Measurements from ENCODE around the gene SCPEP1.

Gene SCPEP1

DNA sequence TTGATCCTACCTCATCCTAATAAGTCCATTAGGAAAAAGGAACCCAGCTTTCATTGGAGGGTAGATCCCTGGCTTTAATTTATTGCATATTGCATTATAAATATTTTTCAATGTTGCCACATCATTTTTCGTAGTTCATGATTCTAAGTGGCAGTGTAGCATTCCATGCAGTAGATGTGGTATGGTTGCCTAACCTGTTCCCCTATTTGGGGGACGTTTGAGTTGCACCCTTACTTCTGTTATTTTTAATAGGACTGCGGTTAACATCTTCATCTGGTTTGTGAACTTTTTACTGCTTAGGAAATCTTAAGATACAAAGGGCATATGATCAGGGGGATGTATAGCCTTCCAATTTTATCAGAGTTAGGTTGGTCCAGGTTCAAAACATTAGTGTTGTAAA is 5.4 kb downstream of the SCPEP1 start:
- H3K4me1 ChIP-seq (ENCODE audit: control insufficient read depth, insufficient read depth, low read length): peaks cover 9% of the 10 kb centered on the region
- H3K36me3 ChIP-seq (ENCODE audit: insufficient read depth, low read length): peaks cover 10% of the 10 kb centered on the region
- H3K4me2 ChIP-seq (ENCODE audit: low read length): no peak overlapping the region
- H3K9me3 ChIP-seq (replicated peaks; ENCODE audit: low read length): no peaks in the 10 kb centered on the region
- H3K4me3 ChIP-seq (ENCODE audit: low read length): no peak overlapping the region
- H3K27me3 ChIP-seq (ENCODE audit: control insufficient read depth, insufficient read depth, low read length): no peaks in the 10 kb centered on the region
- no peak overlapping the region for H3K9ac ChIP-seq (ENCODE audit: low read depth, low read length)

DNA sequence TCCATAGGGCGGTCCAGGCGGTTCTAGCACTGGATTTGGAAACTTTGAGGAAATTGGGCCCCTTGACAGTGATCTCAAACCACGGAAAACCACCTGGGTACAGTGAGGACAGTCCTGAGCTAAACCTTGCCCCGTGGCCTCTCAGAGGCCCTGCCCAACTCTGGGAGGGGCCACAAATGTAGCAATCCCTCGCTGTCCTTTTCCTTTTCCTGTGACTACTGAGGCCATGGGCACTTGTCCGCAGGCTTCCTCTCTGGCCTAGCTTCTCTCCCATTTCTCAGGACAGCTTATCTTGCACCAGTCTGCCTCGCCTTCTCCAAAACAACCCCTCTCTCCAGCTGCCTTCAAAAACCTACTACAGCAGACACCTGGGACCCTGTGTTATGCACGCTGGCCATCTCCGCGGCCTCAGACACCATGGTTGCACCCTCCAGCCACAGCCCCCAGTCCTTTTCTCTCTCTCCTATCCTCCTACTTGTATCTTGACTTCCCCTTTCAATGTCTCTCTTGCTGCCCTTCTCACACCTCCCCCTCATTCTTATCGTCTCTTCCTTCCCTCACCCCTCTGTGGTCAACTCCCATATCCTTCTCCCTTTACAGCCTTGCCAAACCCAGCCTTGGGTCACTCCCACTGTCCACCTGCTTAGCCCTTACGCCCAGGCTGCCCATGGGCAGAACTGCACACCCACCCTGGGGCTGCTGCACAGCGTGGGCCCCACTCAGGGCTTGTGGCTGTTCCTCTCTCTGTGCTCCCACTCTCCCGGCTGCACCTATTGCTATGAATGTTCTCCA is 7.6 kb downstream of the SCPEP1 start:
- no peaks in the 10 kb centered on the region for H3K9me3 ChIP-seq (replicated peaks; ENCODE audit: low read length)
- no peaks in the 10 kb centered on the region for H3K27me3 ChIP-seq (ENCODE audit: control insufficient read depth, insufficient read depth, low read length)
- H3K4me2 ChIP-seq (ENCODE audit: low read length): no peak overlapping the region
- H3K4me3 ChIP-seq (ENCODE audit: low read length): no peak overlapping the region
- peaks cover 15% of the 10 kb centered on the region for H3K36me3 ChIP-seq (ENCODE audit: insufficient read depth, low read length)
- no peak overlapping the region for H3K9ac ChIP-seq (ENCODE audit: low read depth, low read length)
- no peaks in the 10 kb centered on the region for H3K4me1 ChIP-seq (ENCODE audit: control insufficient read depth, insufficient read depth, low read length)

DNA sequence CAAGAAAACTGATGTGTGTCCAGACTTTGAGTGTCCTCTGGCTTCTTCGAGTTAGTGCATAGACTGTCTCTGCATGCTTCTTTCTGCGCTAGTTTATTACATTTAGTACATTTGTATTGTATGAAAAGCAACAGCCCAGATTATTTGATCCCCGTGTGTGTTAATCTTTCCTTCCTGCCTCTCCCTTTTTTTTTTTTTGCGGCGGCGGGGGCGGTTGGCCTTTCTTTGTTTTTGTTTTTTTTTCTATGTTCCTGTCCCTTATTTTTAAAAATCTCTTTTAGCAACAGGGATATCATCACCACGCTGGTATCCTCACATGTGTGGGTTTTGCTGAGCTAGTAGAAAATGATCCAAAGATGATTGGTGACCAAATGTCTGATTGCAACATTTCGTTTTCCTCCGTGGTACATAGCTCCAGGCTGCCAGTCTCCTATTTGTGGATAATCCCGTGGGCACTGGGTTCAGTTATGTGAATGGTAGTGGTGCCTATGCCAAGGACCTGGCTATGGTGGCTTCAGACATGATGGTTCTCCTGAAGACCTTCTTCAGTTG is 9.4 kb downstream of the SCPEP1 start:
- Histone ChIP-seq H3K9me3 (replicated peaks; ENCODE audit: low read length) (no peaks in the 10 kb centered on the region), H3K36me3 (ENCODE audit: insufficient read depth, low read length) (peaks cover 15% of the 10 kb centered on the region), H3K9ac (ENCODE audit: low read depth, low read length) (no peak overlapping the region), H3K4me2 (ENCODE audit: low read length) (no peak overlapping the region), H3K27me3 (ENCODE audit: control insufficient read depth, insufficient read depth, low read length) (no peaks in the 10 kb centered on the region), H3K4me3 (ENCODE audit: low read length) (no peak overlapping the region), H3K4me1 (ENCODE audit: control insufficient read depth, insufficient read depth, low read length) (no peaks in the 10 kb centered on the region)

DNA sequence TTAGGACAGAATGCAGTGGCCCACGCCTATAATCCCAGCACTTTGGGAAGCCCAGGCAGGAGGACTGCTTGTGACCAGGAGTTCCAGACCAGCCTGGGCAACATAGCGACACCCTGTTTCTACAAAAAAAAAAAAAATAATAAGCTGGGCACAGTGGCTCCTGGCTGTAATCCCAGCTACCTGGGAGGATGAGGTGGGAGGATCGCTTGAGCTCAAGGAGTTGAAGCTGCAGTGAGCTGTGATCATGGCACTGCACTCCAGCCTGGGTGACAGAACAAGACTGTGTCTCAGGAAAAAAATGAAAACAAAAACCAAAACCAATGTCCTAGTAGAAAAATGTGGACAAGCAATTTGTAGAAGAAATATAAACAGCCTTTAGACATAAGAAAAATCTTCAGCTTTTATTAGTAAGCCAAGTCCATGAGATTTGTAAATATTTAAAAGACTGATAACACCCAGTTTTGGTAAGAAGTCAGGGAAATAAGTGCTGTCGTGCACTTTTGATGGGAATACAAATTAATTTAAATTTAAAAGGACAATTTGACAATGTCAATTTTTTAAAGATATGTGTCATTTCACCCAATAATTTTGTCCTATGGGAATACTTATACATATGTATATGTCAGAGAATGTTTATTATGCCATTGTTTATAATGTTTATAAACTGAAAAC is 11.1 kb downstream of the SCPEP1 start:
- no peaks in the 10 kb centered on the region for H3K27me3 ChIP-seq (ENCODE audit: control insufficient read depth, insufficient read depth, low read length)
- no peak overlapping the region for H3K9ac ChIP-seq (ENCODE audit: low read depth, low read length)
- no peaks in the 10 kb centered on the region for H3K9me3 ChIP-seq (replicated peaks; ENCODE audit: low read length)
- H3K4me3 ChIP-seq (ENCODE audit: low read length): no peak overlapping the region
- peaks cover 15% of the 10 kb centered on the region for H3K36me3 ChIP-seq (ENCODE audit: insufficient read depth, low read length)
- H3K4me1 ChIP-seq (ENCODE audit: control insufficient read depth, insufficient read depth, low read length): no peaks in the 10 kb centered on the region
- H3K4me2 ChIP-seq (ENCODE audit: low read length): no peak overlapping the region

DNA sequence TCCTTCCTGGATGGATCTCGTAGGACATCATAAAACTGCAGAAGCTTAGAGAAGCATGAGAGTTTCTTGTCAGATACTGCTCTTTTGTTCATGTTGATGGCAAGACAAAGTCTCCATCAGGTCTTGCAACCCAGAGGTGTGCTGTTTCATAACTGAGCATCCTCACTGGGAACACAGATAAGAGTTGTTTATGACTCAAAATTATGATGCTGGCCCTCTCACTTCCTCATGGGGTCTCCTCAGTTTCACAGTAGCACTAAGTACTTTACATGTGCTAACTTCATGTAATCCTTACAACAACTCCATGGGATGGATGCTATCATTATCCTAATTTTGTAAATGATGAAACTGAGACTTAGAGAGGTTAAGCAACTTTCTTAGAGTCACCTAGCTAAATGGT is 14.4 kb downstream of the SCPEP1 start:
- H3K4me2 ChIP-seq (ENCODE audit: low read length): no peak overlapping the region
- H3K9ac ChIP-seq (ENCODE audit: low read depth, low read length): no peak overlapping the region
- H3K9me3 ChIP-seq (replicated peaks; ENCODE audit: low read length): no peaks in the 10 kb centered on the region
- H3K4me1 ChIP-seq (ENCODE audit: control insufficient read depth, insufficient read depth, low read length): no peaks in the 10 kb centered on the region
- H3K4me3 ChIP-seq (ENCODE audit: low read length): no peak overlapping the region
- no peaks in the 10 kb centered on the region for H3K27me3 ChIP-seq (ENCODE audit: control insufficient read depth, insufficient read depth, low read length)
- peaks cover 20% of the 10 kb centered on the region for H3K36me3 ChIP-seq (ENCODE audit: insufficient read depth, low read length)

DNA sequence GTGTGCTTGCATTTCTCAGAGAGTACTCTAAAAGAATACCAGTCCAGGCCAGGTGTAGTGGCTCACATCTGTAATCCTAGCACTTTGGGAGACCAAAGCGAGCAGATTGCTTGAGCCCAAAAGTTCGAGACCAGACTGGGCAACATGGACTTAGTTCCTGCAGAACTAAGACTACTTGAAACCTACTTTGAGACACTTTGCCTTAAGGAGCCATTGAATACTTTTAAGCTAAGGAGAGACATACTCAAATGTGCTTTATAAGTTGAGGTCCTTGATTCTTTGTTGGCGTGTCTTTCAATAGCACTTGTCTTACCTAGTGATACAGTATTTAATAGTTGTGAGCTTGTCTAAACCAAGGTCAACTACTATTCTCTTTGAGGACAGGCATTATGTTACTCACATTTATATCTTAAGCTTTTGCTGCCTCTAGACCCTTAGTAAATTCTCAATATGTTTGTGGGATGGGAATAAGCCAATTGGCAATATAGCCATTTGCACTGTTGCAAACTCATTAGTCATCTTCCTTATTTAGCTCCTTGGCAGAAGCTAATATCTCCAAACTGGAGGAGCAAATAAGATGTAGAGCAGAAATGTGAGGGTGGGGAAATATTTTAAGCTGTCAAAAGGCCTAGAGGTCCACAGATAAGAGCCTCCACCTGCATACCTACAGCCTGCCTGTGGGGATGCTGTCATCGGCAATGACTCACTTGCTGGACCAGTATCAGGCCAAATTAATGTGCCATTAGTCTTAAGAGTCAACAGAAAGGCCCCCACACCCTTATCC is 16.3 kb downstream of the SCPEP1 start:
- no peak overlapping the region for H3K4me2 ChIP-seq (ENCODE audit: low read length)
- no peaks in the 10 kb centered on the region for H3K9me3 ChIP-seq (replicated peaks; ENCODE audit: low read length)
- H3K36me3 ChIP-seq (ENCODE audit: insufficient read depth, low read length): peaks cover 15% of the 10 kb centered on the region

DNA sequence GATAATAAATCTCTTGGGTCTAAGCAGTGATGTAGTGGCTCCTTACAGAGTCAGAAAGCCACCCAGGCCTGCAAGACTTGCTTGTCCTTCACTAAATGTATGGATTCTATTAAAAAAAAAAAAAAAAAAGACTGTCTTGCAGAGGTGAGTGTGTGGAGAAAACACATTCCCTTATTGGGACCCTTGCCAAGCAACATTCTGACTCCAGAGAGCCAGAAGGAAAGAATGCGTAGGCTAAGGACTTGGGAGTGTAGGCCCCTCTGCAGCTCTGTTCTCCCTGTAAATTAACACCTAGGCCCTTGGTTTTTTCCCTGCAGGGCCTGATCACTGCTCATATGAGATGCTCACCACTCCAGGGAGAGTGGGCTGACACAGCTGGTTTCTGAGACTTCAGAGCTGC is 17.8 kb downstream of the SCPEP1 start:
- Histone ChIP-seq H3K4me2 (ENCODE audit: low read length) (no peak overlapping the region), H3K9ac (ENCODE audit: low read depth, low read length) (no peak overlapping the region), H3K4me3 (ENCODE audit: low read length) (no peak overlapping the region), H3K4me1 (ENCODE audit: control insufficient read depth, insufficient read depth, low read length) (no peaks in the 10 kb centered on the region), H3K27me3 (ENCODE audit: control insufficient read depth, insufficient read depth, low read length) (no peaks in the 10 kb centered on the region), H3K9me3 (replicated peaks; ENCODE audit: low read length) (no peaks in the 10 kb centered on the region), H3K36me3 (ENCODE audit: insufficient read depth, low read length) (peaks cover 15% of the 10 kb centered on the region)

More for the DNA sequence above, 16.3 kb downstream of the SCPEP1 start:
- Histone ChIP-seq H3K9ac (ENCODE audit: low read depth, low read length) (no peak overlapping the region), H3K27me3 (ENCODE audit: control insufficient read depth, insufficient read depth, low read length) (no peaks in the 10 kb centered on the region), H3K4me1 (ENCODE audit: control insufficient read depth, insufficient read depth, low read length) (no peaks in the 10 kb centered on the region), H3K4me3 (ENCODE audit: low read length) (no peak overlapping the region)

DNA sequence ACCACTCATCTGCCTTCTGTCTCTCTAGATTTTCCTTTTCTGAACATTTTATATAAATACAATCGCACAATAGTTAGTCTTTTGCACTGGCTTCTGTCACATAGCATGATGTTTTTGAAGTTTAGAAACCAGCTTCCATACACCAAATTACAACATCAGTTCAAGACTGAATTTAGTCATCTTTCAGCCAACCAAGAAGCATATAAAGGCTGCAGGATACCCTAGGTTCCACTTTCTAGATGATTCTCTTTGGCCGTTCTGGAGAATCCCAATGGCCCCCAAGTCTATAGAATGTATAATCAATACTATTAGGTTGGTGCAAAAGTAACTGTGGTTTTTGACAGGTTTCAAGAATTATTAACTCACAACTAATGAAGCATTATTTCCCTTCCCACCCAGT is 19.4 kb downstream of the SCPEP1 start:
- no peaks in the 10 kb centered on the region for H3K27me3 ChIP-seq (ENCODE audit: control insufficient read depth, insufficient read depth, low read length)
- H3K9me3 ChIP-seq (replicated peaks; ENCODE audit: low read length): no peaks in the 10 kb centered on the region
- H3K36me3 ChIP-seq (ENCODE audit: insufficient read depth, low read length): peaks cover 25% of the 10 kb centered on the region
- H3K4me3 ChIP-seq (ENCODE audit: low read length): no peak overlapping the region
- no peak overlapping the region for H3K9ac ChIP-seq (ENCODE audit: low read depth, low read length)
- H3K4me1 ChIP-seq (ENCODE audit: control insufficient read depth, insufficient read depth, low read length): no peaks in the 10 kb centered on the region
- no peak overlapping the region for H3K4me2 ChIP-seq (ENCODE audit: low read length)

DNA sequence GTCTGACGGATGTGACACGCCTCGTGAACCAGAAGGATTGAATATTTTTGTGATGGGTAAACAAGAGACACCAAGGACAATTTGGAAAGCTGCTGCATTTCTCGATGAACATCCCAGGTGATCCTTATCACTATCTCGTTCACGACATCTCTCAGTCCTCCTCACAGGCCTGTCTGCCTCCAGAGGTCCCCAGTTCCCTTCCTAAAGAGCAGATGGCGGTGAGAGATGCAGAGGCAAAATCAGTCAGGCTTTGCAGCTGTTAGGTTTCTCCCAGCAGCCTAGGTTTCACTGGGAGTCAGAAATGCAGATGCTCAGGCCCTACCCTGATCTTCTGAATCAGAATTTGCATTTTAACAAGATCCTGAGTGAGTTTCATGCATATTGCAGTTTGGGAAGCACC is 23.6 kb downstream of the SCPEP1 start:
- H3K4me1 ChIP-seq (ENCODE audit: control insufficient read depth, insufficient read depth, low read length): no peaks in the 10 kb centered on the region
- peaks cover 18% of the 10 kb centered on the region for H3K36me3 ChIP-seq (ENCODE audit: insufficient read depth, low read length)

DNA sequence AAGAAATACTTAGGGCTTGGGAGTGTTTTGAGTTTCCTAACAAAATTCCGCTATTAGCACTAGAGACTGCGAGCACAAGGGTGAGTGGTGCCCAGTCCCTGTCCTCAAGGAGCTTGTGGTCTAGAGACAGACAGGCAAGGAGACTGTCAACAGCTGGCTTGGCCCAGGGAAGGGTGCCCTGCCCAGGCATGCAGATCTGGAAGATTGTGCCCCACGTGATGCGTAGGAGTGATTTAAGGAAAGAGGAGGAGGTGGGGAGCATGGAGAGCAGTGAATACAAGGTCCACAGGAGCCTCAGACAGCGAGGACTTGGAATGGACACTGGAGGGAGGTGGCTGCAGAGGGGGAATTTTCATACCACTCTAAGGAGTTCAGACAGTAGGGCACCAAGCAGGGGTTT is 25.0 kb downstream of the SCPEP1 start:
- H3K4me3 ChIP-seq (ENCODE audit: low read length): no peak overlapping the region
- peaks cover 14% of the 10 kb centered on the region for H3K36me3 ChIP-seq (ENCODE audit: insufficient read depth, low read length)
- no peak overlapping the region for H3K9ac ChIP-seq (ENCODE audit: low read depth, low read length)
- no peaks in the 10 kb centered on the region for H3K27me3 ChIP-seq (ENCODE audit: control insufficient read depth, insufficient read depth, low read length)
- no peak overlapping the region for H3K4me2 ChIP-seq (ENCODE audit: low read length)
- no peaks in the 10 kb centered on the region for H3K9me3 ChIP-seq (replicated peaks; ENCODE audit: low read length)
- no peaks in the 10 kb centered on the region for H3K4me1 ChIP-seq (ENCODE audit: control insufficient read depth, insufficient read depth, low read length)

More for the DNA sequence above, 23.6 kb downstream of the SCPEP1 start:
- Histone ChIP-seq H3K27me3 (ENCODE audit: control insufficient read depth, insufficient read depth, low read length) (no peaks in the 10 kb centered on the region), H3K9me3 (replicated peaks; ENCODE audit: low read length) (no peaks in the 10 kb centered on the region), H3K4me2 (ENCODE audit: low read length) (no peak overlapping the region), H3K9ac (ENCODE audit: low read depth, low read length) (no peak overlapping the region), H3K4me3 (ENCODE audit: low read length) (no peak overlapping the region)

DNA sequence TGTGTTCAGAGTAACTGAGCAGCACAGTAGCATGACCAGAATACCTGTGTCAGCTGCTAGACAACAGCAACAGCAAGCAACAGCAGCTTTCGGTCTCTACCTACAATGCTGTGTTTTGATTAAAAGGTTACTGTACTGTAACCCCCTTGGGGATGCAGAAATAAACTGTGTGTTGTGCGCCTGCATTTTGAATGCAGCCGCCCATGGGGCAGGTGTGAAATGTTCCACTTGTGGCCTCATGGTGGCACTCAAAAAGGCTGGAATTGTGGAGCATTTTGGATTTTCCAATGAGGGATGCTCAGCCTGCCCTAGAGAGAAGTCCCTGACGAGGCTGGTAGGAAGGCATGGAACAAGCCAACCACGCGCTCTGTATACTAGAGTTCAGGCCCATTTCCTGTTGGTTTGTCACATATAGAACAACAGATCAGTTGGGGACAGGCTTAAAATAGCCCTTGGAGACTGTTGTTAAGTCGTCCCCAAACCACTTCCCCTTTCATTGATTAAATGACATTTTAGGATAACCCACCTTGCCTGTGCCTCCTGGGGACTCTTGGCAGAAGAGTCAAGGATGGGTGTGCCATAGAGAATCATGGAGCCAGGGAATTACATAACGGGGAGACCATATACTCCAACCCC is 27.1 kb downstream of the SCPEP1 start:
- no peaks in the 10 kb centered on the region for H3K9me3 ChIP-seq (replicated peaks; ENCODE audit: low read length)
- H3K4me3 ChIP-seq (ENCODE audit: low read length): no peak overlapping the region
- no peaks in the 10 kb centered on the region for H3K4me1 ChIP-seq (ENCODE audit: control insufficient read depth, insufficient read depth, low read length)
- peaks cover 14% of the 10 kb centered on the region for H3K36me3 ChIP-seq (ENCODE audit: insufficient read depth, low read length)
- no peak overlapping the region for H3K4me2 ChIP-seq (ENCODE audit: low read length)
- H3K9ac ChIP-seq (ENCODE audit: low read depth, low read length): no peak overlapping the region
- no peaks in the 10 kb centered on the region for H3K27me3 ChIP-seq (ENCODE audit: control insufficient read depth, insufficient read depth, low read length)
